HG02973 (cell line): ENCODE data around the gene TTC4.
"Not testable (repeated sequence)": the region's sequence is repeated elsewhere in the genome, so short reads cannot be mapped to it uniquely, and the experiment has no call there.

ENCODE experiments used
- ATAC-seq: cut with Tn5 transposase; IDR thresholded peaks from one replicate; pipeline ENCODE4 v1.9.1; 2021; ENCODE audit warnings: moderate library complexity; ENCODE audit not compliant: unreplicated experiment

The TTC4 gene

DNA sequence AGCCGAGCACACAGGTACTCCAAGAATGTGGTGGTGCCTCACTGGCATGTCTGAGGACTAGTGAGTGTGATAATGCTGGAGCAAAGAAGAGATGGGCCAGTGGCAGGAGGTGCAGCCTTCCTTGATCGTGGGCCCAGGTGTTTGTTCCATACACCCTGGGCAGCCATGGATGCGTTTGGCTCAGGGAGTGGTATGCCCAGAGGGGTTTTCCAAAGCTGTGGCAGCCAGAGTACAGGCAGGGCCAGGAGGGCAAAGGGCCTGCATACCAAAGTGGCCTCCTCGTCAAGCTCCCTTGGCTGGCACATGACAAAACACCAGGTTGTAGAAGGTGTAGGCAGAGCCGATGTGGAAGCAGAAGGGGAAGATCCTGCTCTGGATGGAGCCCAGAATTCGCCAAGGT lies 29.6 kb downstream of the TTC4 start:
- ATAC-seq, result no peak

GRCh38 chr1:54745864-54746263 lies 30.2 kb downstream of the TTC4 start:
- ATAC-seq, result no peak

- ATAC-seq, result no peak
Observed at GRCh38 chr1:54748094-54748835, 32.6 kb downstream of the TTC4 start.

DNA sequence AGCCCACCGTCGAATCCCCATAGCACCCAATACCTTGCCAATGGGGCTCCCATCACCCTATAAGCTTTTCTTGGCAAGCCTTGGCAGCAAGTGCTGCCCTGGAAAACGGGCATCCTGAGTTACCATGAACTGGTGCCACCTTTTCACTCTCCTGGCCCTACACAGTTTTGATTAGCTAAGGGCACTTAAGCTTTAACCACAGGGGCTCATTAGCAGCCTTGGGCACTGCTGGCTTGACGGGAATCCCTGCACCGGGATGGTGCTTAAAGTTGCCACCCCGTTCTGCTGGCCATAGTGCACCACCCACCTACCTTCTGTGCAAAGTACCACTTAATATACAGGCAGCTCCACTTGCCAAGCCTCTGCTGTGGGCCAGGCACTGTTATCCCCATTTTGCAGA lies 34.9 kb downstream of the TTC4 start:
- ATAC-seq, result no peak

DNA sequence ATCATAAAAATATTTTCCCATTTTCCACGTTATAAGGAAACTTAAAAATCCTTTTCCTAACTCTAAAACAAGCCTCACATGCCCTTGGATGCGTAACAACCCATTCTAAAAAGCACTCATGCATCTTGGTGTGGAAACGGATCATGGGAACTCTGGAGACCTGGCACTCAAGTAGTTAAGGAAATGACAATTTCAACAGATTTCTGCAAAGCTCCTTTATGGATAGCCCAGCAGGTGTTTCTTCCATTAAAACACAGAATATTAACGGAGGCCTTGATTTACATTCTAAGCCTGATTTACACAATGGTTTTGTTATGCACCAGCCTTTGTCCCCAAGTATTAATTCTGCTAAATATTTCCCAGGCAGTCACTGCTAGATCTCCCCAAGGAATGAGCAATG lies 35.8 kb downstream of the TTC4 start:
- no peak for ATAC-seq

DNA sequence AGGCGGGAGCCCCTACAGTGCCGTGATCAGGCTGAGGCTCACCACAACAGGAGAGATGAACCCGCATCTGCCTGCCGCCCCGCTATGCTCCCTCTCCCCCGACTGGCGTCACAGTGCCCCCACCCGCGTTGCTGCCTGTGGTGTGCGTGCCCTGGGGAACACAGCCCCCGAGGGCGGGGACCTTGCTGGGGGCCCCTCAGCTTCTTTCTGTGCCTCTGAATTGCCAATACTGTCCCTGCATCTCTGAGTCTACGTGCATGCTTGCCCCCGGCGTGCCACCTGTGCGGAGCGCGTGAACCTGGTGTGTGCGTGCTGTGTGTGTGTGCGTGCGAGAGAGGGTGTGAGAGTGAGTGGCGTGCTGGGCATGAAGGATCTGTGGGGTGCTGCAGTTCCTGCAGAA lies 38.4 kb downstream of the TTC4 start:
- ATAC-seq, result no peak

DNA sequence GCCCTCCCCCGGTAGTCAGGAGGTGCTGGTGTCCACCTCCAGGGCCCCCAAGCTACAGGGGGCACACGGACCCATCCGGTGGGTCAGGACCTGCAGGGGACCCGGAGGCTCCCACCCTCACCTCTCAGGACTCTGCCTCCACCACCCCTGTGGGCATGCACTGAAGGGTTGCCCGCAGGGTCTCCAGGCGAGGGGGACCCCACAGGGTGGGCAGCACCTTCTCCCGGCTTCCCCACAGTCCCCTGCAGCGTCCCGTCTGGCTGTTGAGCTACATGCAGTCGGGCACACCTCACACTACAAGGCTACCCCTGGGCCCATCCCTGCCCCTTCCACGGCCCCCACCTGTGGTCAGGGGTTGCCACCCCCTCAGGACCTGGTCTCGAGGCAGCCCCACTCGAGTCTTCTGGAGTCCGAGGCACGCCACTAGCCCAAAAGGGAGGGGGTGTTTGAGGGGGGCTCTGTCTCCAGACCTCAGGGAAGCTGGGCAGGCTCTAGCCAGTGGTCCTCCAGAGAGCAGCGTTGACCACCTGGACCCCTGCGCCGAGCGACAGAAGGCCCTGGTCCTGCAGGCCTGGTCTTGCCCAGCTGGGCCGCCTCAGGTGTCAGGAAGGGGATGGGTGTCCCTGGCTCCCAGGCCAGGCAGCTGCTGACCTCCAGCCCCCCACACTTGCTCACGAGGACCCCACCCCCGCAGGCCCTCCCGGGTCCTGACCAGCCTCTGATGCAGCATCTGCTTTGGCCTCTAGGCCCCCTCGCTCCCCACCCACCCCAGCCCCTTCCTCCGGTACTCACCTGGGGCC lies 39.0 kb downstream of the TTC4 start:
- no peak for ATAC-seq

- no peak for ATAC-seq
Observed at GRCh38 chr1:54757833-54758232, 42.2 kb downstream of the TTC4 start.

GRCh38 chr1:54758678-54759348 lies 43.2 kb downstream of the TTC4 start:
- ATAC-seq, result no peak

- no peak for ATAC-seq
Observed at GRCh38 chr1:54763816-54764132, 48.1 kb downstream of the TTC4 start.

- ATAC-seq, result peak; percentile 89
Observed at GRCh38 chr1:54764133-54764921, 48.7 kb downstream of the TTC4 start, which contains the start of gene PARS2. PARS2 (minus strand) TSS chr1:54764523; CDS start chr1:54759161, 5,362 bp downstream.

DNA sequence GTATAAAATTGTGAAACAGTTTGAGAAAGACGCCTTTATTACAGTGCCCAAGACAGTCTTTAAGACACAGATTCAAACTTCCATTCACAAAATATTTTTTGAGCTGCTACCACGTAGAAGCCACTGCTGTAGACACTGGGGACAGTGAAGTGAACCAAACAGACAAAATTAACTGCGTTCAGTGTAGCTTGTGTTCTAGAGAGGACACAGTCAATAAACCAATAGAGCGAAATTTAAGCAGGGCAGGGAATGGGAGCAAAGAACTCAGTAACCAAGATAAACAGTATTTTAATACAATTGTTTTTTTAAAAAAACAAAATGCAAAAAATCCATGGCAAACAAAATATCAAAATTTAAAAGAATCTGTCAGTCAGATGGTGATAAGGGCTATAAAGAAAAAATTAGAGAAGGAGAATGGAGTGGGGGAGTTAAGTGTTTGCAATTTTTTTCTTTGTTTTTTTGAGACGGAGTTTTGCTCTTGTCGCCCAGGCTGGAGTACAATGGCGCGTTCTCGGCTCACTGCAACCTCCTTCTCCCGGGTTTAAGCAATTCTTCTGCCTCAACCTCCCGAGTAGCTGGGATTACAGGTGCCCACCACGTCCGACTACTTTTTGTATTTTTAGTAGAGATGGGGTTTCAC lies 49.4 kb downstream of the TTC4 start:
- peak; percentile 10 for ATAC-seq

- no peak for ATAC-seq
Observed at GRCh38 chr1:54766726-54767125, 51.1 kb downstream of the TTC4 start.

- no peak for ATAC-seq
Observed at GRCh38 chr1:54767526-54767925, 51.9 kb downstream of the TTC4 start.

GRCh38 chr1:54768093-54768492 lies 52.4 kb downstream of the TTC4 start:
- ATAC-seq, result no peak

DNA sequence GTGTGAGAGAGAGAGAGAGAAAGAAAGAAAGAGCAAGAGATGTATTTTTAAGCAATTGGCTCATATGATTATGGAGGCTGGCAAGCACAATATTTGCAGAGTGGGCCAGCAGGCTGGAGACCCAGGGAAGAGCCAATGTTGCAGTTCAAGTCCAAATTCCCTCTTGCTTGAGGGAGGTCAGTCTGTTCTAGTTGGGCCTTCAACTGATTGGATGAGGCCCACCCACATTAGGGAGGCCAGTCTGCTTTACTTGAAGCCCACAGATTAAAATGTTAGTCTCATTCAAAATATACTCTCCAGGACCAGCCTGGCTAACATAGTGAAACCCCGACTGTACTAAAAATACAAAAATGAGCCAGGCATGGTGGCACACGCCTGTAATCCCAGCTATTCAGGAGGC lies 57.3 kb downstream of the TTC4 start:
- ATAC-seq, result no peak

DNA sequence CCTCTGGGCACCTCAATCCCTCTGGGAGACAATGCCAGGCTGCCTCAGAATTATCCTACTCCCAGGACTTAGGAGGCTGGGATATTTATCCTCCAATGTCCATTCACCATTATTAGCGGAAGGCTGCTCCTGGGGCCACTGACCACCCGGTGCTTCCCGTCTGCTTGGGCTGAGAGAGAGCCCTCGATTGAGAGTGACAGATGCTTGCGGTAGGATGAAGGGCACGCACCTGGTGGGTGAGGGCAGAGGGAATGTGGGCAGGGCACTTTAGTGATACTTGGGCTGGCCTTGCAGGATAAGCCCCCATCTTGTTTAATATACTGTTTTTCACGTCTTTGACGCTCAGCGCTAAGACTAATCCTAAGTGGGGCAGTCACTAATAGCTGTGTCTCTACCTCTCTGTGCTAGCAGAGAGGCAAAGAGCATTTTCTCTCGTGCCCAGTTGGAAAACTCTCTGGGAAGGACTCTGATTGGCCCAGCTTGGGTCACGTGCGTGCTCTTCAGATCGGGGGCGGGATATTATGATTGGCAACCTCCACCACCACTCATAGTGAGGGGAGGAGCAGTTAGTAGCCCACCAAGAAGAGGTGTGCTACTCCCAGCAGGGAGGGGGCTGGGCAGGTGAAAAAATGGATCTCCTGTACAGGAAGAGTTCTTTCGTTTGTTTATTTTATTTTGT lies 59.3 kb downstream of the TTC4 start:
- no peak for ATAC-seq

GRCh38 chr1:54775828-54776721 lies 60.4 kb downstream of the TTC4 start:
- ATAC-seq, result not testable (repeated sequence)

DNA sequence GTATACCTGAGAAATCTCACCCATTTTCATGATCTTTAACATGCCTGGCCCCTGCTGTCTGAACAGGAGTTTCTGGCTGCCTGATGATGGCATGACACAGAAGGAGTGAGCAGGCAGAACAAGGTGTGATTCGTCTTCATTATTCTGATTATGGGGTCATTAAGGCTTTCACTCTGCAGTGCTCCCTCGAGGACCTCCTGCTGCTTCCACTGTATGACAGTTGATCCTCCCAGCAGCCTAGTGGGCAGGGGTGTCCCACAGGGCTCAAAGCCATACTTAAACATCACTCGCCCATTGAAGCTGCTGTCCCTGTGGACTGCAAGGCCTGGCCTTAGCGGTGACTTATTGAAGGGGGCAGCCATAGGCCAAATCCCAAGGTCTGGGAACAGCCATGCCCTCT lies 61.4 kb downstream of the TTC4 start:
- no peak for ATAC-seq
